Measurements from ENCODE around the gene ACLY. TPM values are rescaled to one million over a fixed set of nuclear protein-coding genes. Genes with fewer than 3 reads are reported as not detected.

Gene ACLY
- total RNA-seq, 1 donor from 2014 or later = 143 TPM

- Mint-ChIP-seq H3K27ac (peak overlapping the region; percentile 72), H3K36me3 (ENCODE audit: low read depth) (peaks cover 10% of the 10 kb centered on the region), H3K9me3 (no peaks in the 10 kb centered on the region), H3K4me3 (peak overlapping the region; percentile 82), H3K4me1 (peaks cover 40% of the 10 kb centered on the region), H3K27me3 (no peaks in the 10 kb centered on the region)
- peak; percentile 40 for ATAC-seq (ENCODE audit: low read depth)
- ChIA-PET POLR2A (interaction anchor here (0.6 to 2.8 kb wide), 30 partner anchors 9 to 422 kb away, joined by 3 to 35 read pairs (median 5); partner anchors contain the start of genes ACLY, C17orf113, DHX58 and DNAJC7), CTCF (interaction anchor here (0.6 to 9.2 kb wide), 10 partner anchors 9 to 216 kb away, joined by 3 to 110 read pairs (median 4); partner anchors contain the start of genes DHX58, JUP, KAT2A and KCNH4)
- TF ChIP-seq, protein P1, sequence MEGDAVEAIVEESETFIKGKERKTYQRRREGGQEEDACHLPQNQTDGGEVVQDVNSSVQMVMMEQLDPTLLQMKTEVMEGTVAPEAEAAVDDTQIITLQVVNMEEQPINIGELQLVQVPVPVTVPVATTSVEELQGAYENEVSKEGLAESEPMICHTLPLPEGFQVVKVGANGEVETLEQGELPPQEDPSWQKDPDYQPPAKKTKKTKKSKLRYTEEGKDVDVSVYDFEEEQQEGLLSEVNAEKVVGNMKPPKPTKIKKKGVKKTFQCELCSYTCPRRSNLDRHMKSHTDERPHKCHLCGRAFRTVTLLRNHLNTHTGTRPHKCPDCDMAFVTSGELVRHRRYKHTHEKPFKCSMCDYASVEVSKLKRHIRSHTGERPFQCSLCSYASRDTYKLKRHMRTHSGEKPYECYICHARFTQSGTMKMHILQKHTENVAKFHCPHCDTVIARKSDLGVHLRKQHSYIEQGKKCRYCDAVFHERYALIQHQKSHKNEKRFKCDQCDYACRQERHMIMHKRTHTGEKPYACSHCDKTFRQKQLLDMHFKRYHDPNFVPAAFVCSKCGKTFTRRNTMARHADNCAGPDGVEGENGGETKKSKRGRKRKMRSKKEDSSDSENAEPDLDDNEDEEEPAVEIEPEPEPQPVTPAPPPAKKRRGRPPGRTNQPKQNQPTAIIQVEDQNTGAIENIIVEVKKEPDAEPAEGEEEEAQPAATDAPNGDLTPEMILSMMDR (IDR thresholded peaks at IDR 0.05) = no peak
- peak; percentile 41 for DNase-seq
- intact Hi-C loops (cut with micrococcal nuclease) = loop anchor here (1.0 to 5.0 kb wide), 9 partner anchors 19 to 321 kb away; partner anchors contain the start of genes ACLY, DNAJC7, KCNH4 and KLHL11
These were observed 47.1 kb upstream of the ACLY start for GRCh38 chr17:41965694-41966462.

- no peaks in the 10 kb centered on the region for H3K36me3 Mint-ChIP-seq (ENCODE audit: low read depth)
- DNase-seq (peak; percentile 66), ATAC-seq (ENCODE audit: low read depth) (peak; percentile 32)
- no peaks in the 10 kb centered on the region for H3K9me3 Mint-ChIP-seq
- intact Hi-C loops (cut with micrococcal nuclease) = loop anchor here (1.0 to 2.0 kb wide), 6 partner anchors 87 to 444 kb away; partner anchors contain the start of gene C17orf113
- TF ChIP-seq, protein P1 (IDR thresholded peaks at IDR 0.05) = peak; percentile 32
- peaks cover 19% of the 10 kb centered on the region for H3K4me1 Mint-ChIP-seq
- CTCF ChIA-PET = interaction anchor here (0.6 to 9.2 kb wide), 14 partner anchors 10 to 444 kb away, joined by 3 to 110 read pairs (median 4); partner anchors contain the start of genes DHX58, KAT2A, KCNH4 and NKIRAS2
- POLR2A ChIA-PET = interaction anchor here (0.6 to 1.5 kb wide), 6 partner anchors 54 to 158 kb away, joined by 3 to 11 read pairs (median 4); partner anchors contain the start of genes DNAJC7 and KAT2A
- no peak overlapping the region for H3K4me3 Mint-ChIP-seq
- no peaks in the 10 kb centered on the region for H3K27me3 Mint-ChIP-seq
- H3K27ac Mint-ChIP-seq = no peak overlapping the region
These were observed 44.1 kb upstream of the ACLY start for GRCh38 chr17:41962768-41963434.

GRCh38 chr17:41962111-41962510, 43.4 kb upstream of the ACLY start:
- TF ChIP-seq, protein P1 (IDR thresholded peaks at IDR 0.05) = no peak
- no peak for ATAC-seq (ENCODE audit: low read depth)
- POLR2A ChIA-PET = interaction anchor here (1.1 to 1.5 kb wide), 2 partner anchors 55 to 154 kb away, joined by 3 to 4 read pairs; partner anchors contain the start of gene DNAJC7
- no peak for DNase-seq
- no peak overlapping the region for H3K4me3 Mint-ChIP-seq
- no peaks in the 10 kb centered on the region for H3K27me3 Mint-ChIP-seq
- CTCF ChIA-PET = interaction anchor here (1.2 to 9.2 kb wide), 6 partner anchors 11 to 155 kb away, joined by 3 to 110 read pairs (median 6); partner anchors contain the start of genes DHX58 and KAT2A
- H3K4me1 Mint-ChIP-seq = peaks cover 15% of the 10 kb centered on the region
- H3K9me3 Mint-ChIP-seq = no peaks in the 10 kb centered on the region
- intact Hi-C loops (cut with micrococcal nuclease) = loop anchor here (2.0 kb wide), 1 partner anchor 445 kb away; no protein-coding TSS in a partner anchor
- H3K36me3 Mint-ChIP-seq (ENCODE audit: low read depth) = no peaks in the 10 kb centered on the region
- no peak overlapping the region for H3K27ac Mint-ChIP-seq

- Mint-ChIP-seq H3K4me1 (peaks cover 2% of the 10 kb centered on the region), H3K36me3 (ENCODE audit: low read depth) (no peaks in the 10 kb centered on the region), H3K4me3 (no peak overlapping the region), H3K9me3 (no peaks in the 10 kb centered on the region), H3K27me3 (no peaks in the 10 kb centered on the region), H3K27ac (no peak overlapping the region)
- TF ChIP-seq, protein P1 (IDR thresholded peaks at IDR 0.05) = no peak
- intact Hi-C loops (cut with micrococcal nuclease) = no loop called here
- ChIA-PET POLR2A (interaction anchor here (0.6 kb wide), 1 partner anchor 13 kb away, joined by 3 read pairs; no protein-coding TSS in a partner anchor), CTCF (interaction anchor here (1.2 to 9.2 kb wide), 3 partner anchors 18 to 158 kb away, joined by 3 to 110 read pairs (median 3); partner anchors contain the start of genes DHX58 and KAT2A)
- ATAC-seq (ENCODE audit: low read depth) (no peak), DNase-seq (no peak)
These were observed 40.8 kb upstream of the ACLY start for GRCh38 chr17:41959336-41960095.
